ENCODE data around the gene KLHL36. TPM values are rescaled to one million over a fixed set of nuclear protein-coding genes. Genes with fewer than 3 reads are reported as not detected.

KLHL36 gene
- total RNA-seq, 4 donors from 2014 or later = 52.3 to 119 (median 80.4) TPM

DNA sequence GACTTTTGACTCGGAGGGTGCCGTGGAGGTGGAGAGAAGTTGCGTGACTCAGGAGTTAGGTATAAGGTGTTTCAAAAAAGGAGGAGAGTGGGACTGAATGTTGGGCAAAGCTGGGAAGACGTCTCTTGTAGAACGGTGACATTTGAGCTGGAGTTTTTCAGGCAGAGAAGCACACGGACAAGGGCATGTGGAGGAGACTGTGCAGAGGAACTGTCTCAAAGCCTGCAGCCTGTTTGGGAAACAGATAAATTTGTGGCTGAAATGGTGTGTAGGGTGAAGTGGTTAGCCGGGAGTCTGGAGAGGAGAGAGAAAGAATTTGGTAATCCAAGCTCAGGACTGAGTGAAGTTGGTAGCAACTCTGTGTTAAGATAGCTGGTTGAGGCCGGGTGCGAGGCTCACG is 61.3 kb downstream of the KLHL36 start:
- 89% methylated on average over 10 of the region's 10 CpGs for WGBS
- Histone ChIP-seq H3K27me3 (no peaks in the 10 kb centered on the region), H3K4me1 (peaks cover 28 to 58% (median 49%) of the 10 kb centered on the region in 4 donors)

DNA sequence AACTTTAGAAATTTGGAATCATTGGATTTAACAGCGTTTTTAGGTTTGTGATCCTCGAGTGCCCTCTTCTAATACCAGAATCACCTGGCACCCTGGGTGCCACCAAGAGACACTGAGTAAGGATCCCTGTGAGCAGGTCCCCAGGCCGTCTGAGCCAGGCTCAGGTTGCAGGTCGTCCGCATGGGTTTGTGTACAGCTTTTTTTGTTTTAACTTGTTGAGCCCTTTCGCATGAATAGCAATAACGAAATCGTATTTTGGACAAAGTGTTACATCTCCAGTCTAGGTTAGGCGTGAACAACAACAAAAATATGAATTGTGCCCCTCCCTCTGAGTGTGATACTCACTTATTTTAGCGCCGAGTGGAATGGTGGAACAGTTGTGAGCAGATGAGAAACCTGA is 62.4 kb downstream of the KLHL36 start:
- H3K27ac ChIP-seq (replicated peaks in 1 of 4) = no peak overlapping the region
- no peaks in the 10 kb centered on the region for H3K9me3 ChIP-seq
- no peak for DNase-seq (ENCODE audit: extremely low spot score)
- H3K4me3 ChIP-seq = no peak overlapping the region
- TF ChIP-seq POLR2A (IDR thresholded peaks at IDR 0.05; ENCODE audit: low read depth) (no peak), POLR2AphosphoS5 (IDR thresholded peaks at IDR 0.05) (no peak), EP300 (IDR thresholded peaks at IDR 0.05) (no peak)
- TF ChIP-seq, protein P1, sequence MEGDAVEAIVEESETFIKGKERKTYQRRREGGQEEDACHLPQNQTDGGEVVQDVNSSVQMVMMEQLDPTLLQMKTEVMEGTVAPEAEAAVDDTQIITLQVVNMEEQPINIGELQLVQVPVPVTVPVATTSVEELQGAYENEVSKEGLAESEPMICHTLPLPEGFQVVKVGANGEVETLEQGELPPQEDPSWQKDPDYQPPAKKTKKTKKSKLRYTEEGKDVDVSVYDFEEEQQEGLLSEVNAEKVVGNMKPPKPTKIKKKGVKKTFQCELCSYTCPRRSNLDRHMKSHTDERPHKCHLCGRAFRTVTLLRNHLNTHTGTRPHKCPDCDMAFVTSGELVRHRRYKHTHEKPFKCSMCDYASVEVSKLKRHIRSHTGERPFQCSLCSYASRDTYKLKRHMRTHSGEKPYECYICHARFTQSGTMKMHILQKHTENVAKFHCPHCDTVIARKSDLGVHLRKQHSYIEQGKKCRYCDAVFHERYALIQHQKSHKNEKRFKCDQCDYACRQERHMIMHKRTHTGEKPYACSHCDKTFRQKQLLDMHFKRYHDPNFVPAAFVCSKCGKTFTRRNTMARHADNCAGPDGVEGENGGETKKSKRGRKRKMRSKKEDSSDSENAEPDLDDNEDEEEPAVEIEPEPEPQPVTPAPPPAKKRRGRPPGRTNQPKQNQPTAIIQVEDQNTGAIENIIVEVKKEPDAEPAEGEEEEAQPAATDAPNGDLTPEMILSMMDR (IDR thresholded peaks at IDR 0.05) = no peak
- H3K36me3 ChIP-seq = no peaks in the 10 kb centered on the region
- no peaks in the 10 kb centered on the region for H3K27me3 ChIP-seq
- 87% methylated on average over 11 of the region's 11 CpGs for WGBS
- intact Hi-C loops (cut with DNase I) = no loop called here
- H3K4me1 ChIP-seq = peaks cover 22 to 55% (median 43%) of the 10 kb centered on the region in 4 donors

More for the DNA sequence above, 61.3 kb downstream of the KLHL36 start:
- no peaks in the 10 kb centered on the region for H3K36me3 ChIP-seq
- no peak for TF ChIP-seq POLR2AphosphoS5 (IDR thresholded peaks at IDR 0.05)
- TF ChIP-seq EP300 (IDR thresholded peaks at IDR 0.05) = no peak
- no peak for TF ChIP-seq POLR2A (IDR thresholded peaks at IDR 0.05; ENCODE audit: low read depth)
- TF ChIP-seq, protein P1 (IDR thresholded peaks at IDR 0.05) = no peak
- no peak overlapping the region for H3K4me3 ChIP-seq
- no peaks in the 10 kb centered on the region for H3K9me3 ChIP-seq
- intact Hi-C loops (cut with DNase I) = no loop called here
- no peak overlapping the region for H3K27ac ChIP-seq (replicated peaks in 1 of 4)
- DNase-seq (ENCODE audit: extremely low spot score) = no peak

Other genes starting within 250 kb of the KLHL36 start
- gene MEAK7, start 143.9 kb upstream of the KLHL36 start, total RNA-seq = 10 to 100 TPM in 2 of 4 donors, 1 to 10 TPM in 2; 8.3 to 13.0 (median 9.6) TPM
- gene COTL1, start 30.4 kb upstream of the KLHL36 start, total RNA-seq = 10 to 100 TPM; 34.5 to 42.9 (median 40.7) TPM
- 10 to 100 TPM; 45.3 to 71.2 (median 59.3) TPM for gene USP10, start 51.5 kb downstream of the KLHL36 start, total RNA-seq
- 100 to 1,000 TPM; 230 to 568 (median 289) TPM for gene CRISPLD2, start 171.5 kb downstream of the KLHL36 start, total RNA-seq